Liver (tissue), 9 donors: ENCODE results near the gene KCNMA1. TPM values are rescaled to one million over a fixed set of nuclear protein-coding genes. Genes with fewer than 3 reads are reported as not detected.

Source experiments
- DNase-seq: peaks from one replicate; pipeline ENCODE4 v3.0.0-alpha.2; 2017; ENCODE audit warnings: low spot score
- H3K27ac ChIP-seq, 2 donors: one replicate each; pipeline ENCODE4 v1.7.0; 2013; ENCODE audit warnings: inconsistent platforms in 2 of 2, low read length in 2 of 2, control low read depth in 1 of 2, low read depth in 1 of 2, mild to moderate bottlenecking in 1 of 2
- H3K27me3 ChIP-seq, 4 donors: one replicate each; pipeline versions ENCODE4 v1.6.1 to v1.7.0; 2013; ENCODE audit warnings: low read length in 3 of 4, inconsistent platforms in 1 of 4, mild to moderate bottlenecking in 1 of 4, moderate library complexity in 1 of 4; ENCODE audit not compliant: control insufficient read depth in 4 of 4, insufficient read depth in 4 of 4
- H3K36me3 ChIP-seq, 4 donors: one replicate each; pipeline versions ENCODE4 v1.6.1 to v1.7.0; 2013; ENCODE audit warnings: low read length in 3 of 4, mild to moderate bottlenecking in 3 of 4, low read depth in 1 of 4, moderate library complexity in 1 of 4; ENCODE audit not compliant: control insufficient read depth in 4 of 4, insufficient read depth in 3 of 4
- H3K4me1 ChIP-seq, 4 donors: one replicate each; pipeline versions ENCODE4 v1.6.1 to v1.7.0; 2013; ENCODE audit warnings: low read length in 3 of 4, mild to moderate bottlenecking in 3 of 4, moderate library complexity in 1 of 4; ENCODE audit not compliant: control insufficient read depth in 4 of 4, insufficient read depth in 4 of 4
- H3K4me3 ChIP-seq, 3 donors: one replicate each; pipeline versions ENCODE4 v1.6.1 to v1.7.0; 2013; ENCODE audit warnings: low read length in 3 of 3, control low read depth in 1 of 3, low read depth in 1 of 3, mild to moderate bottlenecking in 1 of 3
- H3K9ac ChIP-seq, 2 donors: one replicate each; pipeline ENCODE4 v1.7.0; 2013; ENCODE audit warnings: low read length in 2 of 2, mild to moderate bottlenecking in 2 of 2, moderate library complexity in 2 of 2, control low read depth in 1 of 2, low read depth in 1 of 2
- H3K9me3 ChIP-seq, 4 donors: one replicate each; pipeline versions ENCODE4 v1.6.1 to v1.7.0; 2013; ENCODE audit warnings: low read length in 3 of 4; ENCODE audit not compliant: control insufficient read depth in 4 of 4
- EGR1 ChIP-seq, 2 donors: IDR thresholded peaks; 2 replicates each; pipeline ENCODE4 v1.6.1; 2016 to 2018; ENCODE audit warnings: antibody characterized with exemption in 2 of 2, low read depth in 2 of 2
- FOXA1 ChIP-seq: IDR thresholded peaks from 2 replicates; pipeline ENCODE4 v1.6.1; 2016; ENCODE audit warnings: antibody characterized with exemption
- FOXA2 ChIP-seq: IDR thresholded peaks from 2 replicates; pipeline ENCODE4 v1.6.1; 2016; ENCODE audit warnings: antibody characterized with exemption
- HNF4A ChIP-seq, 2 donors: conservative IDR thresholded peaks; 2 replicates each; pipeline ENCODE4 v1.6.1; 2016; ENCODE audit warnings: antibody characterized with exemption in 2 of 2, mild to moderate bottlenecking in 2 of 2
- NR2F2 ChIP-seq: IDR thresholded peaks from 2 replicates; pipeline ENCODE4 v1.6.1; 2016; ENCODE audit warnings: antibody characterized with exemption
- RAD21 ChIP-seq, 2 donors: IDR thresholded peaks; 2 replicates each; pipeline ENCODE4 v1.6.1; 2016; ENCODE audit warnings: antibody characterized with exemption in 2 of 2, mild to moderate bottlenecking in 2 of 2
- RXRA ChIP-seq, 2 donors: IDR thresholded peaks; 2 replicates each; pipeline ENCODE4 v1.6.1; 2017 to 2018; ENCODE audit warnings: antibody characterized with exemption in 2 of 2, mild to moderate bottlenecking in 1 of 2
- ZBTB33 ChIP-seq: IDR thresholded peaks from 2 replicates; pipeline ENCODE4 v1.6.1; 2016; ENCODE audit warnings: antibody characterized with exemption
- WGBS: extraction: QIAGEN DNeasy Blood & Tissue Kit; methylation state at CpG from one replicate; pipeline ENCODE4 v1.1.7; 2013; 5-methylcytosine and 5-hydroxymethylcytosine counted together
- polyA plus RNA-seq, 2 donors: library from polyadenylated mRNA; stranded (reverse) in 1 of 2; unstranded in 1 of 2; fragments of 200-250 nt in 1 of 2; fragments of >200 nt in 1 of 2; fragmentation: Nextera tagmentation in 1 of 2; extraction: Ambion mirVana in 1 of 2; gene quantifications; one replicate each; pipeline versions ENCODE4 v1.2.1 to v1.2.3, GENCODE V29; 2013 to 2015
- total RNA-seq, 2 donors: library from RNA; depleted of rRNA; stranded (reverse); fragments of >200 nt; gene quantifications; one replicate each; pipeline ENCODE4 v1.2.3, GENCODE V29; 2014
- TF ChIP-seq, protein P1 (sequence below): IDR thresholded peaks from 2 replicates; pipeline ENCODE4 v1.6.1; 2016; ENCODE audit warnings: antibody characterized with exemption
- TF ChIP-seq, protein P2 (sequence below): fragments of 150-350 bp; IDR thresholded peaks from 2 replicates; pipeline ENCODE4 v1.5.1; 2017; ENCODE audit warnings: improper control_type of control experiment, low read depth, low read length; ENCODE audit not compliant: missing input control
- donor health status: healthy.
- donor health status: healthy.
- donor health status: healthy.
- donor health status: healthy.
- donor health status: healthy.

The KCNMA1 gene
- total and polyA plus RNA-seq, 4 donors, result 2.5 to 9.7 (median 4.7) TPM

DNA sequence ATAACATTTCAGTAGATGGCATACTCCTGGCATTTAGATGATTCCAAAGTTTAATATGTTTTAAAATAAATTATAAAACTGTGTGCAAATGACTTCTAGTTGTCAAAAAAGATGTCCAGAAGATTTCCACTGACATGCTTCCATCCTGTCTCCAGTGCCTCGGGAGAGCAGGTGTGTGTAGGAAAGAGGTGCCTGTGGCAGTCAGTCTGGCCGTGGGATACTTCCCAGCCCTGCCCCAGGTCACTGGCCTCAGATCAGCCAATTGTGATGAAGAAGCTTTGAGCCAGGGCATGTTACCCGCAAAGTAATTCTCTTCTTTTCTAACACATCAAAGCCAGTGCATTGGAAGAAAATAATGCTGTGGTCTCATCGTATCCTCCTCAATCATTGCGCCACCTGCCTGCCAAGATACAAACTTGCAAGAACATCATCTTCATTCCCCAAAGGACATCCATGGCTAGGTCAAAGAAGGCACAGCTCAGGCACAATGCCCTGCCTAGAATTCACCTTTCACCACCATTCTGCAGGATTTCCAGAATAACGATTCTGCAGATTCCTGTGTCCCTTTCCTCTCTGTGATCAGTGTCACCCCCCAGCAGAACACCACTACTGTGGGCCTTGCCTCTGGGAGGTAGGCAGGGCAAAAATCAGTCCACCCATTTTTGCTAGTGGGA is 6.3 kb upstream of the KCNMA1 start:
- no peak overlapping the region for H3K27ac ChIP-seq
- no peaks in the 10 kb centered on the region for H3K27me3 ChIP-seq
- H3K4me3 ChIP-seq, result no peak overlapping the region
- H3K36me3 ChIP-seq, result no peaks in the 10 kb centered on the region
- no peaks in the 10 kb centered on the region for H3K9me3 ChIP-seq
- H3K4me1 ChIP-seq, result peaks cover 0 to 3% (median 0%) of the 10 kb centered on the region in 4 donors
- no peak overlapping the region for H3K9ac ChIP-seq
- no peak for DNase-seq
- TF ChIP-seq, protein P1, sequence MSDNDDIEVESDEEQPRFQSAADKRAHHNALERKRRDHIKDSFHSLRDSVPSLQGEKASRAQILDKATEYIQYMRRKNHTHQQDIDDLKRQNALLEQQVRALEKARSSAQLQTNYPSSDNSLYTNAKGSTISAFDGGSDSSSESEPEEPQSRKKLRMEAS, result no peak
- TF ChIP-seq, protein P2, sequence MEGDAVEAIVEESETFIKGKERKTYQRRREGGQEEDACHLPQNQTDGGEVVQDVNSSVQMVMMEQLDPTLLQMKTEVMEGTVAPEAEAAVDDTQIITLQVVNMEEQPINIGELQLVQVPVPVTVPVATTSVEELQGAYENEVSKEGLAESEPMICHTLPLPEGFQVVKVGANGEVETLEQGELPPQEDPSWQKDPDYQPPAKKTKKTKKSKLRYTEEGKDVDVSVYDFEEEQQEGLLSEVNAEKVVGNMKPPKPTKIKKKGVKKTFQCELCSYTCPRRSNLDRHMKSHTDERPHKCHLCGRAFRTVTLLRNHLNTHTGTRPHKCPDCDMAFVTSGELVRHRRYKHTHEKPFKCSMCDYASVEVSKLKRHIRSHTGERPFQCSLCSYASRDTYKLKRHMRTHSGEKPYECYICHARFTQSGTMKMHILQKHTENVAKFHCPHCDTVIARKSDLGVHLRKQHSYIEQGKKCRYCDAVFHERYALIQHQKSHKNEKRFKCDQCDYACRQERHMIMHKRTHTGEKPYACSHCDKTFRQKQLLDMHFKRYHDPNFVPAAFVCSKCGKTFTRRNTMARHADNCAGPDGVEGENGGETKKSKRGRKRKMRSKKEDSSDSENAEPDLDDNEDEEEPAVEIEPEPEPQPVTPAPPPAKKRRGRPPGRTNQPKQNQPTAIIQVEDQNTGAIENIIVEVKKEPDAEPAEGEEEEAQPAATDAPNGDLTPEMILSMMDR, result peak; percentile 55
- TF ChIP-seq HNF4A (conservative IDR thresholded peaks at IDR 0.05) (peak in 1 of 2 donors; percentile 27), RAD21 (IDR thresholded peaks at IDR 0.05) (peak; percentile 79 to 88)
- 34% methylated on average over 6 of the region's 6 CpGs for WGBS

DNA sequence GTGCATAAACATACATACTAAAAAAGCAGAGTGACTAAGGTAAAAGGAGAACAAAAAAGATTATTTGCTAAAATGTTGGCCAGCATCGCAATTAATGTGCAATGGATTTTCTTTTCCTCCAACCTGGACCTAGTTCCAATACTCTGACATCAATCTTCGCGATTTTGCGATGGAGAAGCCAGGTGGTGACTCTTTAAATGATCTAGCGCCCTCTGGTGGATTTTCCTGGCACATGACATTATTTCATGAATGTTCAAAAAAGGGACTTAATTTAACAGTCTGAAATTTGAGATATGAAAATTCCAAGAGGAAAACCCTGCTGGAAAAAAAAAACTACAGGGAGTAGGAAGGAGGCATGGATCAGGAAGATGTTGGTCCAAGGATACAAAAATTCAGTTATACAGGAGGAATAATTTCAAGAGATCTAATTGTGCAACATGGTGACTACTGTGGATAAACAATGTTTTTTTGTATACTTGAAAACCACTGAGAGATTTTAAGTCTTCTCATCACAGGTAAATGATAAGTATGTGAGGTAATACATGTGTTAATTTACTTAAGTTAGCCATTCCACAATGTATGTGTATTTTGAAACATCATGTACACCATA is 4.3 kb upstream of the KCNMA1 start:
- H3K4me3 ChIP-seq, result no peak overlapping the region
- H3K9ac ChIP-seq, result no peak overlapping the region
- TF ChIP-seq, protein P1, result no peak
- peak in 1 of 2 donors; percentile 23 for TF ChIP-seq RXRA (IDR thresholded peaks at IDR 0.05)
- TF ChIP-seq ZBTB33, result no peak
- TF ChIP-seq FOXA1, result no peak
- TF ChIP-seq NR2F2, result no peak
- TF ChIP-seq, protein P2, result peak; percentile 90
- TF ChIP-seq RAD21 (IDR thresholded peaks at IDR 0.05), result peak; percentile 97 to 98
- TF ChIP-seq EGR1 (IDR thresholded peaks at IDR 0.05; ENCODE audit: low read depth in 2 of 2), result no peak
- TF ChIP-seq FOXA2, result no peak
- TF ChIP-seq HNF4A (conservative IDR thresholded peaks at IDR 0.05), result peak in 1 of 2 donors; percentile 42
- WGBS, result under 1% methylated on average over 5 of the region's 5 CpGs
- no peak overlapping the region for H3K27ac ChIP-seq
- peaks cover 0 to 6% (median 0%) of the 10 kb centered on the region in 4 donors for H3K27me3 ChIP-seq
- no peaks in the 10 kb centered on the region for H3K9me3 ChIP-seq
- peak; percentile 56 for DNase-seq
- H3K36me3 ChIP-seq, result no peaks in the 10 kb centered on the region
- peaks cover 7 to 15% (median 10%) of the 10 kb centered on the region in 4 donors for H3K4me1 ChIP-seq
